Activated CD4-positive, alpha-beta T cell treated with anti-CD3 and anti-CD28 coated beads for 24 hours (primary cell): ENCODE data around the gene EXD2.
"Not testable (repeated sequence)": the region's sequence is repeated elsewhere in the genome, so short reads cannot be mapped to it uniquely, and the experiment has no call there.

ENCODE experiments used
- DNase-seq, 2 donors: peaks; one replicate each; pipeline ENCODE4 v3.0.0-alpha.2; 2020; ENCODE audit warnings: low read depth in 2 of 2

The EXD2 gene

DNA sequence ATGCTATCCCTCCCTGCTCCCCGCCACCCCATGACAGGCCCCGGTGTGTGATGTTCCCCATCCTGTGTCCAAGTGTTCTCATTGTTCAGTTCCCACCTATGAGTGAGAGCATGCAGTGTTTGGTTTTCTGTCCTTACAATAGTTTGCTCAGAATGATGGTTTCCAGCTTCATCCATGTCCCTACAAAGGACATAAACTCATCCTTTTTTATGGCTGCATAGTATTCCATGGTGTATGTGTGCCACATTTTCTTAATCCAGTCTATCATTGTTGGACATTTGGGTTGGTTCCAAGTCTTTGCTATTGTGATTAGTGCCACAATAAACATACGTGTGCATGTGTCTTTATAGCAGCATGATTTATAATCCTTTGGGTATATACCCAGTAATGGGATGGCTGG, 86.1 kb downstream of the EXD2 start:
- DNase-seq = not testable (repeated sequence)

- DNase-seq = no peak
Measured at GRCh38 chr14:69280746-69281291, 89.5 kb downstream of the EXD2 start.

DNA sequence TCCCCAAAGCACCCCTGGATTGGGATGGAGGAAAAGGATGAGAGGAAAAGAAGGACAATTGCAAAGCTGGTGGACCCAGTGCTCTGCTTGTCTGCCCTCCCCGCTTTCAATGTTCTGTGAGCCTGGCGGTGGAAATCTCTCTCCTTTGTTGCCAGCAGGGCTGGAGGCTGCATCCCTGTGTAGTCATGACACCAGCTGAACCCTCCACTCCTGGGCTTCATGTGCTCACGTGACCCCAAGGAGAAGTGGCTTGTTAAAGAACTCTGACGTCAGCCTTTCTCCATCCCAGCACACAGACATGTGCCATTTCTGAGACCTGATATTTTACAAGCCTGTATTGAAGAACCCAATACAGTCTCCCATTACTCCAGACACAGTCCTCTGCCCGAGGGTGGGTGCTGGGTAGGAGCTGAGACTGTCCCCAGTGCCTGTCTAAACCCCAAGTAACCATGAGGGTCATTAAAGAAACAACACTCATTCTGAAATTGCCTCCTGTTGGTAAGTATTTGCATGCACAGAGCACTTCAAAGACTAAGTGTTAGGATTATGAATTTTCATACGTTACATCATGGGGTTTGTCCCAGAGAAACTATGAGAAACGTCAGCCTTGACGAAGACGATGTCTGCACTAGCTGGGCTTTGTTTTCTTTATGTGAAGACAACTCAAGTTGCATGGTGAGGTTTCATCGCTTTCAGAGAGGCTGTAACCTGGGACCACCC, 90.3 kb downstream of the EXD2 start:
- no peak for DNase-seq

GRCh38 chr14:69282448-69282847, 91.2 kb downstream of the EXD2 start:
- no peak for DNase-seq

DNA sequence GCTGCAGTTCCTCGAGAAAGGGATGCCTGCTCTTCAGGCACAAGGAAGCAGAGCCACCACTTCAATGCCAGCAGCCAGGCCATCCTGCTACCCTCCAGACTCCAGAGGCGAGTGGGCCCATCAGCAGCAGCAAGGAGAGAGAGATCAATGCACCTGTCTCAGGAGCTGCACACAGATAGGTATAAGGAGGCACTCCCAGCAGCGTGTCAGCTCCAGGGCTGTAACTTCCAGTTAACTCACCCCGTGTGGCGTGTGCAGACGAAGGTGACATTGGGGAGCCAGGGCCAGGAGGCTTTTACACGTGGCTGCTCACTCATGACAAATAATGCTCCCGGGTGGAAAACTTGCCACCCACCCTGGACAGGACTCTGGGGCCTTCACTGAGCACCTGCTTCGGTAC, 92.9 kb downstream of the EXD2 start:
- no peak for DNase-seq

- DNase-seq = no peak
Measured at GRCh38 chr14:69285661-69286255, 94.5 kb downstream of the EXD2 start.

GRCh38 chr14:69287098-69288010, 96.1 kb downstream of the EXD2 start:
- no peak for DNase-seq

DNA sequence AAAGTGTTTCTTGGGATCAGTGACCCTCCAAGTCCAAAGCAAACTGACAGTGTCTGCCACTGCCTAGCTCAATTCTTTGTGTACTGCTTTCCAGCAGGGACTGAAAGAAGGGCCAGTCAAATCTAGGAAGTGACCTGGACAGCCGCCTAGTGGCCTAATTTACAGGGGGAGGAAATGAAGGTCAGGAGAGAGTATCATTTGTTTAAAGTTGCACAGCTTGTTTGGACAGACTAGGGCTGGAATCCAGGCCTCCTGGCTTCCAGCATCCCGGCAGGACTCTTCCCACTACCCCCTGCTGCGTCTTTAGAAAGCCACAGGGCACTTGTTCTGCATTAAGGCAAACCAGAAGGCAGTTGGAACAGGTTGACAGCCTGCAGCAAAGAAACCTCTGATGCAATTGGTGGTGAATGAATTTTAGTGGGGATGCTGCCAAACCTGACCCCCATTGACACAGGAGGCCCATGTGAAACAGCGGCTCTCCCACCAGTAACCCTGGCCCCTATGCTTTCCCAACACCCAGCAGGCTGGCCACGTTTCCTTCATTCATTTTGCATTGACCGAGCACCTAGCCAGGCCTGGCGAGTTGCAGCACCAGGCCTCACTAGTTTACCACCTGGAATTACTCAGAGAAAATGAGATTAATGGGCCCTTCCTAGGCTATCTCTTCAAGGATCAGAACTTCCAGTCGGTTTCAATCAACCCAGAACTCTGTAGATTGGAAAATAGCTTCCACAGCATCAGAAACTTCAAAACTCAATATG, 96.9 kb downstream of the EXD2 start:
- no peak for DNase-seq

DNA sequence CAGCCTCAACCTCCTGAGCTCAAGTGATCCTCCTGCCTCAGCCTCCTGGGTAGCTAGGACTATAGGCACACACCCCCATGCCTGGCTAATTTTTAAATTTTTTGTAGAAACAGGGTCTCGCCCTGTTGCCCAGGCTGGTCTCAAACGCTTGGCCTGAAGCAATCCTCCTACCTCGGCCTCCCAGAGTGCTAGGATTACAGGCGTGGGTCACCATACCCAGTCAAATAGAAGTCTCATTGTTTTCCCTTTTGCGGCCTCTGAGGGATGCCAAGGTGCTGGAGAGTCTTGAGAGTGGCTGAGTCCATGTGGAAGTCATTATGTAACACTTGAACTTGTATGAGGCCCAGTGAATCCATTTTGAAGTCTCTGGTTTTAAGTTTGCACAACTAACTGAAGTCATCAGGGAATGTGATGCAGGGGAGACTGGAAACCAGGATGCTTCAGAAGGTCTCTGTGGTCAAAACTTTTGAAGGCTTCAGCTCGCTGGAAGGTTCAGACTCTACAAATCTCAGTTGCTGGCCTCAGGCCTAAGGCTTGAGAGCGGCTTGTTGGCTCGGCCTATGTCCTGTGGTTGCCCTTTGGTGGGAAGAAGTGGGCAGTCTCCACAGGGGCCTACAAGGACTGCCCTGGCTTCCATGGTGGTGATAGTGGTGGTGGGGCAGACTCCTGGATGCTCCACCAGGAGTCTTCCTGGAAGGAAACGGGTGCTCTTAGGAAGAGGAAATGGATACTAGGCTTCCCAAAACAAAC, 97.8 kb downstream of the EXD2 start:
- DNase-seq = no peak

- no peak for DNase-seq
Measured at GRCh38 chr14:69289811-69290520, 98.7 kb downstream of the EXD2 start.

DNA sequence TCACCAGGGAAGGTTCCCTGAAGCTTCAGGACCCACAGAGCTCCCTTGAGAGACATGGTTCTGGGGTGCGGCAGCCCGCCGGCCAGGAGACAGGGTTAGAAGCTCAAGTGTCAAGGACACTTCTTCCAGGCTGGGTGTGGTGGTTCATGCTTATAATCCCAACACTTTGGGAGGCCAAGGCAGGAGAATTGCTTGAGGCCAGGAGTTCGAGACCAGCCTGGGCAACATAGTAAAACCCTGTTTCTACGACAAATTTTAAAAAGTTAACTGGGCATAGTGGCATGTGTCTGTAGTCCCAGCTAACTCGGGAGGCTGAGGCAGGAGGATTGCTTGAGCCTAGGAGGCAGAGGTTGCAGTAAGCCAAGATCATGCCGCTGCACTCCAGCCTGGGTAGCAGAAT, 99.6 kb downstream of the EXD2 start:
- DNase-seq = not testable (repeated sequence)

DNA sequence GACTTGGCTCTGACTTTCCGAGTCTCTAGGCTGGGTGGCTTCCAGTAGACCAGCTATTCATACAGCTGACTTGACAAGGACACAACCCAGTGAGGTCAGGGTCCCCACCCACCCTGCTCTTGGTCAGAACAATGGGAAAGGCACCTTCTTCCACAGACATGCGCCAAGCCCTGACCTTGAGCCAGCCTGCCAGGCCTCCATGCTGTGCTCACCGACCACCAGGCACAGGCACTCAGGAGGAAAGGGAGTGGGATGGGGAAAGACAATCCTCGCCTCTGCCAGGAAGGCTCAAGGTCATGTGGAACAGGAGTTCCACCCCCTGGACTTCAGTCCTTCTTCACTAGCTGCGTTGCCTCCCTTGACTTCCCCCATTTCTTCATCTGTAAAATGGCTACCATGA, 100.1 kb downstream of the EXD2 start:
- DNase-seq = no peak

DNA sequence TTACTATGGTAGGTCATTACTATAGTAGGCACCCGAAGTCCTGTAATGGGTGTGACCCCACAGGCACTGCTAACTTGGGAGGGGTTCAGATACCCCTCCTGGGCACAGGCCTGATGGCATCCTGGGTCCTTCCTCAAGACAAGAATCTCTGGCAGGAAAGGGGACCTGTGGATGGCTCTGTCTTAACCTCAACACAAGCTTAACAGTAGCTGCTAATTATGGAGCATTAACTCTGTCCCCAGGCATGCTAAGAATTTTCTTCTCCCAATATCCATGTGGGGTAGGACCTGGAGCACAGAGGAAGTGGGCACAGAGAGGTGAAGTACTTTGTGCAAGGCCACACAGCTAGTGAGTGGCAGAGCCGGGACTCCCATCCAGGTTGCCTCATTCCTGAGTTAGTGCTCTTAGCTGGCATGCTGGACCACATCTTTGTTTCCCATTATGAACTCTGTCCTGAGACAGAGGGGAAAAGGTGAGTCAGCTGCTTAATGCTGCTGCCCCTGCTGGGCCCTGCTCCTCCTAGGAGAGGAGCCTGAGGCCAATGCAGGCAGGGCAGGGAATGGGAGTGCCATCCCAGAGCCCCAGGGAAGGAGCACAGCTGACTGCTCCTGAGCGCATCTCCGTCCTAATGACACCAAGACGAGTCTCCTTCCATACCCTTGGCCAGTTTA, 100.7 kb downstream of the EXD2 start:
- DNase-seq = no peak
